A172 (cell line): ENCODE data around the gene ZNF446. TPM values are rescaled to one million over a fixed set of nuclear protein-coding genes. Genes with fewer than 3 reads are reported as not detected.

Experiments used
- DNase-seq: peaks from one replicate; pipeline ENCODE4 v3.0.0-alpha.2; 2015; ENCODE audit warnings: low spot score
- total RNA-seq: library from RNA; depleted of rRNA; stranded (reverse); fragments of >200 nt; shearing (Covaris generic); gene quantifications from 2 replicates; pipeline ENCODE4 v1.2.3, GENCODE V29; 2014; rRNA removed

The ZNF446 gene
- total RNA-seq, 1 experiment from 2014 or later, result 17.1 TPM

DNA sequence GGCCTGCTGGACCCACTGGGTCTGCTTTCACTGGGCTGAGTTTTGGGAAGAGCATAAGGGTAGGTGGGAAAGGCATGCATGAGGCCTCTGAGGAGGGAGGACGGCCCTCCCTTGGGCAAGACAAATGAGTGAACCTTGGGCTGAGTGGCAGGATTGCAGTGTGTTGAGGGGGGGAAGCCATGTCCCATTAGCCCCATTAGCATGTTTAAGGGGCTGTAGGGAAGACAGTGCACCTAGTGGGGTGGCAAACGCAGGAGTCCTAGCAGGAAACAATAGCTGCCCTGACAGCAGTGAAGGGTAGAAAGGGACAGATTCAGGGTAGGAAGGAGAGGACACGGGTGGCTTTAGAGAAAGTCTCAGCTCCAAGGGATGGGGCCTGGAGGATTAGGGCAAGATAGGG is 46.6 kb downstream of the ZNF446 start:
- no peak for DNase-seq

DNA sequence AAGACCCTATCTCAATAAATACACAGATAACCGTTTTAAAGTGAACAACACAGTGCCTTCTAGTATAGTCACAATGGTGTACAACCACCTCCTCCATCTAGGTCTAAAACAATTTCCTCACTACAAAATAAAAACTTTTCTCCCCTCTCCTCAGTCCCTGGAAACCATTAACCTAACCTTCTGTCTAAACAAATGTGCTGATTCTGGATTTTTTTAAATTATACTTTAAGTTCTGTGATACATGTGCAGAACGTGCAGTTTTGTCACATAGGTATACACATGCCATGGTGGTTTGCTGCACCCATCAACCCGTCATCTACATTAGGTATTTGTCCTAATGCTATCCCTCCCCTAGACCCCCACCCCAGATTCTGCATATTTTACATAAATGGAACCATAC is 53.3 kb downstream of the ZNF446 start:
- DNase-seq, result no peak

Other genes starting within 250 kb of the ZNF446 start
- not detected in 2 replicates for gene ZNF544, start 247.4 kb upstream of the ZNF446 start, total RNA-seq
- 8.0 and 9.0 TPM in 2 replicates for gene ZNF8, start 197.4 kb upstream of the ZNF446 start, total RNA-seq
- gene ERVK3-1, start 171.0 kb upstream of the ZNF446 start, total RNA-seq, result 80.2 and 89.6 TPM in 2 replicates
- 4.0 and 4.1 TPM in 2 replicates for gene ZSCAN22, start 149.4 kb upstream of the ZNF446 start, total RNA-seq
- gene A1BG, start 122.9 kb upstream of the ZNF446 start, total RNA-seq, result 10.7 and 47.6 TPM in 2 replicates
- 1.7 and 2.4 TPM in 2 replicates for gene ZNF497, start 113.6 kb upstream of the ZNF446 start, total RNA-seq
- 3.7 and 5.7 TPM in 2 replicates for gene ZNF837, start 95.3 kb upstream of the ZNF446 start, total RNA-seq
- gene RPS5, start 89.1 kb upstream of the ZNF446 start, total RNA-seq, result 2,652 and 2,662 TPM in 2 replicates
- gene RNF225, start 80.7 kb upstream of the ZNF446 start, total RNA-seq, result not detected in 2 replicates
- gene ZNF584, start 67.7 kb upstream of the ZNF446 start, total RNA-seq, result 31.5 and 42.1 TPM in 2 replicates
- 0.03 and 0.19 TPM in 2 replicates for gene ZNF132, start 36.2 kb upstream of the ZNF446 start, total RNA-seq
- 9.9 and 12.1 TPM in 2 replicates for gene ZNF324B, start 24.7 kb upstream of the ZNF446 start, total RNA-seq
- 18.4 and 21.5 TPM in 2 replicates for gene ZNF324, start 9.3 kb upstream of the ZNF446 start, total RNA-seq
- 2.8 and 6.6 TPM in 2 replicates for gene SLC27A5, start 35.6 kb downstream of the ZNF446 start, total RNA-seq
- 9.0 and 11.9 TPM in 2 replicates for gene ZBTB45, start 43.5 kb downstream of the ZNF446 start, total RNA-seq
- gene TRIM28, start 67.7 kb downstream of the ZNF446 start, total RNA-seq, result 545 and 619 TPM in 2 replicates
- gene CHMP2A, start 78.8 kb downstream of the ZNF446 start, total RNA-seq, result 32.1 and 48.2 TPM in 2 replicates
- 141 and 145 TPM in 2 replicates for gene UBE2M, start 82.3 kb downstream of the ZNF446 start, total RNA-seq
- 17.4 and 17.8 TPM in 2 replicates for gene MZF1, start 97.0 kb downstream of the ZNF446 start, total RNA-seq